ELF-1 (cell line): ENCODE measurements around the gene PLA2G3.
"Not testable (repeated sequence)": the region's sequence is repeated elsewhere in the genome, so short reads cannot be mapped to it uniquely, and the experiment has no call there.

ENCODE experiments used
- DNase-seq: peaks from one replicate; pipeline ENCODE4 v3.0.0-alpha.2; 2016; ENCODE audit warnings: low read depth, low spot score

Gene PLA2G3

DNA sequence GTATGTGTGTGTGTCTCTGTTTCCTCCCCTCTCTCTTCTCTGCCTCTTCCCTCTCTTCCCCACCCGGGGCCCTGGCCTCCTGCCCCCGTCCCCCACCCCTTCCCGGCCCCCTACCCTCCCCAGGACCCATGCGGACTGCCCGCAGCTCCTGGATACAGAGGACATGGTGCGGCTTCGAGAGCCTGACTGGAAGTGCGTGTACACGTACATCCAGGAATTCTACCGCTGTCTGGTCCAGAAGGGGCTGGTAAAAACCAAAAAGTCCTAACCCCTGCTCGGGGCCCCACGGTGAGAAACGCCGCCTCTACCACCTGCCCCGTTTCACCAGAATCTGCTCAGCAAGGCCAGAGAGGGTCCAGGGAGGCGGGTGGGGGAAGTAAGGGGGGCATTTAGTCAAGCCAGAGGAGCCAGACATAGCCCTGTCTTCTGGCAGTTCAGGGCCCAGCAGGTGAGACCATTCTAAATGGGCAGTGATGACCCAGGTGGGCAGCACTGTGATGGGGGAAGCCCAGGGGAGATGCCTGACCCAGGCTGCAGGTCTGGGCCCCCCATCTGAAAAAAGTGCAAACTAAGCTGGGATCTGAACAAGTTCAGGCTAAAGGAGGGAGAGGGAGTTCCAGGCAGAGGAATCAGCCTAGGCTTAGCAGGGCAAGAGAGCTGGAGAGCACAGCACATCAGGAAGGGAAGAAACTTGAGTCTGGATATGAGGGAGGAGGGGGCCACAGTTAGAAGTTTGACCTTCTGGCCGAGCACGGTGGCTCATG lies 39.4 kb downstream of the PLA2G3 start:
- no peak for DNase-seq

DNA sequence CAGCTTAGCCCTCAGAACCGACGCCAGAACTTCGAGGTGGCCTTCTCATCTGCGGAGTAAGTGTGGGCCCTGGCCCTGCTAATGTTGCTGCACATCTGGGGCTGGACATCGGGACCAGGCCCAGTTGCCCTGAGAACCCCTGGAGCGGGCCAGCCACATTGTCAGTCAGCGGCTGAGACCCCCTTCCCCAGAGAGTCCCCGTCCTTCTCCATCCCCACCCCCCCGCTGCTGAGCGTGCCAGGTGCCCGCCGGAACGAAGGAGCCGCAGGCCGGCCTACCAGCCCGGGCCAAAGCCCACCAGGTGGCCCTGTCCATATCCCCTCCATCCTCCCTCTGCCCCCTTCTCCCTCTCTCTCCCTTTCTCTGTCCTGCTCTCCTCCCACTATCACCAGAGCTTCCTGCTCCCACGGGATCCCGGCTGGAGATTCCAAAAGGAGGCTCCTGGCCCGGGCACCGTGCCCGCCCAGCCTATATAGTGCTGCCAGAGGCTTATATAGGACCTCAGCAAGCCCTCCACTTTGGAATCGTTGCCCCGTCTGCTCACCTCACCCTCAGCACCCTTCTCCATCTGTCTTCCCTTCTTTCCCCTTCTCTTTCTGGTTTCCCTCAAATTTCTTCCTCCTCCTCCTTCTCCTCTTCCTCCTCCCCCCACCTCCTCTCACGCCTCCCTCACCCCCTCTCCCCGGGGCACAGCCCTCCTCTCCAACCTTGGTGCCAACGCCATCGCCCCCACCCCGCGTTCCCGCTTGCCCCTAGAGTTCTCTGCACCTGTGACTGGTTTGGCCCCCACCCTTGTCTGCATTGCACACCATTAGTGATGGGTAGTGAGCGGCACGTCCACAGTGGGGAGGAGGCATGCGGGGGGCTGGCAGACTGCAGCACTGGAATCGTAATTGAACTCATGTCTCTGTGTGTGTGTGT lies 40.2 kb downstream of the PLA2G3 start:
- DNase-seq = no peak

DNA sequence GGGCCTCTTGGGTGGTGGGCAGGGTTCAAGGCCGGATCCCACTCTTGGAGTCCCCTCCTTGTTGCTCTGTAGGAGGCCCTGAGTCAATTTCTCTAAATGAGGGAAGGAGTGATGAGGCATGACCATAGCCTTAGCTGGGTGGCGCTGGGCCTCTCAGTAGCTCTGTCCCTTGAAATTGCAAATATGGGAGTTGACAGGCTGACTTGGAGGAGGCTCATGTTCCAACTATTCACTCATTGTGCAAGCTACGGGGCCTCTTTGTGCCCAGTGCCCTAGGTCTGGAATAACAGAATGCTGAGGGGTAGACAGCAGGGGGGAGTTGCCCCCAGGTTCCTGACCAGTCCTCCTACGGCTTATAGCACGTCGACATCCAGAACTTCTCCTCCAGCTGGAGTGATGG lies 40.9 kb downstream of the PLA2G3 start:
- no peak for DNase-seq

DNA sequence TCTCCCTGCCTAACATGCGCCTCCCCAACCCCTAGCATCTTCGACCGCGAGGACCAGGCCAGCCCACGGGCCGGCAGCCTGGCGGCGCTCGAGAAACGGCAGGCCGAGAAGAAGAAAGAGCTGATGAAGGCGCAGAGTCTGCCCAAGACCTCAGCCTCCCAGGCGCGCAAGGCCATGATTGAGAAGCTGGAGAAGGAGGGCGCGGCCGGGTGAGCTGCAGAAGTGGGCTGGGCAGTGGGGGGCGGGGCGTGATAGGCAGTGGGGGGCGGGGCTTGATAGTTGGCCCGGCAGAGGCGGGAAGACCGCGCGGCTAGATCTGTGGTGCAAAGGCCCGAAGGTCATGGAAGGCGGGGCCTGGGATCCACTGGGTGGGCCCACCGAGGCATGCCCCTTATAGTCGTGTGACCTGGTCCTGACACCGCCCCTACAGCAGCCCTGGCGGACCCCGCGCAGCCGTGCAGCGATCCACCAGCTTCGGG lies 41.6 kb downstream of the PLA2G3 start:
- peak; percentile 77 for DNase-seq

DNA sequence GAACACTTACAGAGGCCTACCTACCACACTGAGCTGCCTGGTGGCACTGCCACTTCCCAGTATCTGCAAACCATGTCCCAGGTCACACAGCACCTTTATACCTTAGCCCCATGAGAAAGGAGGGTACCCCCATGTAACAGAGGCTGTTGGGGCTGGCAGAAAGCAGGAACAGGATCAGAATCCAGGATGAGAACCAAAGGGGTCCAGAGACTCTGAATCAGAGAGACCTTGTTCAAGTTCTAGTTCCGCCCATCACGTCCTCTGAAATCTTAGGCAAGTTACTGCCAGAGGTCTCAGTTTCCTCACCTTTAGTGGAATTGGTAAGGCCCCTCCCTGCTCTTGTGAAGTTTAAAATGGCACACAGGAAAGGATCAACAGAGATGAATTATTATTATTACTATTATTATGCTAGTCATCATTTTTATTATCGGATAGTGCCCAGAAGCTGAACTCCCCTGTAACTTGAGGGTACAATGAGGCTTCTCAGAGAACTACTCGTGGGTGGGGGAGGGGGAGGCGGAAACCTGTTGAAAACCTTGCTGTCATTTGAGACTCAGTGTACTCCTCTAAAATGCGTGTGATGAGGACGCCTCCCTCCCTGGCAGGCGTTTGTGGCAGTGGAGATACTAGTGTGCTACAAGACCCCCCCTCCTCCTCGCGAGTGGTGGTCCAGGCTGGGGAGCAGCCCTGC lies 42.2 kb downstream of the PLA2G3 start:
- no peak for DNase-seq

DNA sequence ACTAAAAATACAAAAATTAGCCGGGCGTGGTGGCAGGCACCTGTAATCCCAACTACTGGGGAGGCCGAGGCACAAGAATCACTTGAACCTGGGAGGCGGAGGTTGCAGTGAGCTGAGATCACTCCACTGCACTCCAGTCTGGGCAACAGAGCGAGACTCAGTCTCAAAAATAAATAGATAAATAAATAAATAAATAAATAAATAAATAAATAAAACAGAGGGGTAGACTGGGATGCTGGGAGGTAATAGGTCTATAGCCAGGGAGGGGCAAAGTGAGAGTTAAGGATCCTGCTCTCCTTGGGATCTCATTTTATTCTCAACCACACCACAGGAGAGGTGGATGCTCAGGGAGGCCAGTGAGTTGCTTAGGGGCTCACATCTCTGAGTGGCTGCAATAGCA lies 42.8 kb downstream of the PLA2G3 start:
- not testable (repeated sequence) for DNase-seq

DNA sequence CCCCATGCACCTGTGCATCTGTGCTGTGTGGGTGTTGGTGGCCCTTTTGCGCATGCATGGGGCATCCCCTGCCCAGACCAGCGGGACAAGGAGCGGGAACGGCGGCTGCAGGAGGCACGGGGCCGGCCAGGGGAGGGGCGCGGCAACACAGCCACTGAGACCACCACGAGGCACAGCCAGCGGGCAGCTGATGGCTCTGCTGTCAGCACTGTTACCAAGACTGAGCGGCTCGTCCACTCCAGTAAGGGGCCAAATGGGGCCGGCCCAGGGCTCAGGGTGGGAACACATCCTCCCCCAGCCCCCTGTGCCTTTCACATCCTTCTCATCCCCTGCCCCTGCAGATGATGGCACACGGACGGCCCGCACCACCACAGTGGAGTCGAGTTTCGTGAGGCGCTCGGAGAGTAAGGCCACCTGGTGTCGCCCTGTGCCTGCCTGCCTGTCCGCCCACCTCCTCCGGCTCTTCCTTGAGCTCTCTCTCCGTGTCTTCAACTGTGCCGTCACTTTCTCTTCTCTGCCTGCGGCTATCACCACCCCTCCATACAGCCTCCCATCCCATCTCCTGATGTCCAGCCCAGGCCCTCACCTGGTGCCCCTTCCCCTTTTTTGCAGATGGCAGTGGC lies 43.5 kb downstream of the PLA2G3 start:
- no peak for DNase-seq

DNA sequence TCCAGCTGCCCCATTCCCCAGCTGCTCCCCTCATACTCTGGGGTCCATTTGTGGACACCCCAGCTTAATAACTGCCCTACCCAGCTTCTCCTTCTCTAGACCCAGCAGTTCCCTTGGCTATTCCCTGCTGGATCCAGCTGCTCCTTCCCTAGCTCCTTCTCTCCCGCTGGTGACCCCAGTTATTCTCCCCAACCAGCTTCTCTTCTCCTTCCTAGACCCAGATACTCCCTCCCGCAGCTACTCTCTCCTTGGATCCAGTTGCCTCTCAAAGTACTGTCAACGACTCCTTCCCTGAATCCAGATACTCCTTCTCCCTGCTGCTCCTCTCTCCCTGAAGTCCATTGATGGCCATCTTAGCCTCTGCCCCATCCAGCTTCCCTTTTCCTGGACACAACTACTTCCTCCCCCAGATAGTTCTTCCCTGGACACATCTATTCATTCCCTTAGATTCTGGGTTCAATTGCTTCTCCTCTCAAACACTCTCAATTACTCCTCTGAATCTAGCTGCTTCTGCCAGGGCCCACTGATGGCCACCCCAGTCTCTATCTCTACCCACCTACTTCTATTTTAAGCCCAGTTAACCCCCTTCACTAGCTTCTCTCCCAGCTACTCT lies 44.6 kb downstream of the PLA2G3 start:
- DNase-seq = no peak

DNA sequence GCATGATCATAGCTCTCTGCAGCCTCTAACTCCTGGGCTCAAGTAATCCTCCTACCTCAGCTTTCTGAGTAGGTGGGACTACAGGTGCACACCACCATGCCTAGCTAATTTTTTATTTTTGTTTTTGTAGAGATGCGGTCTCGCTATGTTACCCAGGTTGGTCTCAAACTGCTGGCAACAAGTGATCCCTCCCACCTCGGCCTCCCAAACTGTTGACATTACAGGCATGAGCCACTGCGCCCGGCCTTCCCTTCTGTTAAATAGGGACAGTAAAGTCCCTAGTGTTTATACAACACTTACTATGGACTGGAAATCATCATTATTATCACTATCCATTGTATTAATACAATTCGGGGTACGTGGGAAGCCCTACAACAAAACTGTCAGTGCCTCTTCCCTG lies 45.6 kb downstream of the PLA2G3 start:
- no peak for DNase-seq

DNA sequence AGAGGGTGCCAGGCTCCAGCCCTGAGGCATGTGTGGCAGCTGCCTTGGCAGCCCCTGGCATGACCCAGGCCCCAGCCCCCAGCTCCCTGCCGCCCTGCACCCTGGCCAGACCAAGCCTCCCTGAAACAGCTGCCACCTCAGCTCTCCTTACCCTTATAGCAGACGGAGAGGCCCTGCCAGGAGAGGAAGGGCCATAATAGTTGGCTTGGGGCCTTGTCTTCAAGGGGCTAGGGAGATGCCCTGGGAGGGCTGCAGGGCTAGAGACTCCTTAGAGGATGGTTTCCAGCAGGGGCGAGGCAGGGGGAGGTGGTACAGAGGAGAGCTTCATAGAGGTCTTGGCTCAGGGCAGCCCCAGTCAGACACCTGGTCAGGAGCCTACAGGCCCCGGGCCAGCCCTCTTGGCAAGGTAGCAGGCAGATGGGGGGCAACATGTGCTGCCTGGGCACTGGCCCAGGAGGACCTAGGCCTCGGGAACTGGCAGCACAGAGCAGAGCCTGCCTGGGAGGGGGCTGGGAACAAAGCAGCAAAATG lies 46.2 kb downstream of the PLA2G3 start:
- no peak for DNase-seq

DNA sequence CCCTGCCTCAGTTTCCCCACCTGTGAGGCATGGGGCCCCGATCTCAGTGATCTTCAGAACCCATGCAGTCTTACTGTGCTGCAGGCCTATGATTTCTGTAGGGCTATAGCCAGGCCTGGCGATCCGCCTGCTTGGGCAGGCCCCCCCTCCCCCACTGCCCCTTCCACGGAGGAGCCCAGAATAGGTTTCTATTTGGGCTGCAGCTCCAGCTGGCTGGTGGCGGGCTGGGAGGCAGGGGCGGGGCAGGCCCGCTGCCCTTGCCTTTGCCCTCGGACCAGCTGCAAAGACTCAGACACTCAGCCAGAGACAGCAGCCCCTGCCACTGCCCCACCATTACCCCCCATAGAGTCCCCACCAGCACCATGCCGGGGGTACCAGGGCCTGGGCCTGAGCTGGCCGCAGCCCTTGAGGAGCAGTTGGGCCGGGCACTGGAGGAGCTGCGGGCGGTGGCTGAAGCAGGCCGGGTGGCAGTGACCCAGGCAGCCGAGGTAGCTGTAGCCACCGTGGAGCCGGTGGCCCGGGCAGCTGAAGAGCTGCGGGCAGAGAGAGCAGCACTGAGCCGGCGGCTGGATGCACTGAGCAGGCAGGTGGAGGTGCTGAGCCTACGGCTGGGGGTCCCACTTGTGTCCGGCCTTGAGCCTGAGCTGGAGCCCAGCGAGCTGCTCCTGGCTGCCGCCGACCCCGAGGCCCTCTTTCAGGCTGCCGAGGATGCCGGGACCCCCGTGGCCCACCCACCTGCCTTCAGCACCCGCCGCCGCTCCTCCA lies 47.0 kb downstream of the PLA2G3 start:
- DNase-seq = no peak

DNA sequence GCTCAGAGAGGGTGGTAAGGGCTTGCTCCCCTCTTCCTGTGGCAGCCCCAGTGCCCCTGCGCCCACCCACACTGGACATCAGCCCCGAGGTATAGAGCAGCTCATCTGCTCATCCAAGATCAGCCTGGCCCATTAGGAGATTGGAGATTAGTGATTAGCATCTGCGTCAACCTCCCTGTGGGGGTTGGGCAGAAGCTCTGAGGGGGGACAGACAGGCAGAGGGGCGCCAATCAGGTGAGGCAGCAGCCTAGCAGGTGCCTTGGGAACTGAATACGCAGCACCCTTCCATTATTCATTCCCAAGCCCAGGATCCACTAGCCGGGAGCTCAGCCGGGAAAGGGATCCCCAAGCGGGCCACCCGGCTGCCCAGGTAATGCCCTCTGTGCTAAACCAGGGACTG lies 48.1 kb downstream of the PLA2G3 start:
- DNase-seq = no peak

DNA sequence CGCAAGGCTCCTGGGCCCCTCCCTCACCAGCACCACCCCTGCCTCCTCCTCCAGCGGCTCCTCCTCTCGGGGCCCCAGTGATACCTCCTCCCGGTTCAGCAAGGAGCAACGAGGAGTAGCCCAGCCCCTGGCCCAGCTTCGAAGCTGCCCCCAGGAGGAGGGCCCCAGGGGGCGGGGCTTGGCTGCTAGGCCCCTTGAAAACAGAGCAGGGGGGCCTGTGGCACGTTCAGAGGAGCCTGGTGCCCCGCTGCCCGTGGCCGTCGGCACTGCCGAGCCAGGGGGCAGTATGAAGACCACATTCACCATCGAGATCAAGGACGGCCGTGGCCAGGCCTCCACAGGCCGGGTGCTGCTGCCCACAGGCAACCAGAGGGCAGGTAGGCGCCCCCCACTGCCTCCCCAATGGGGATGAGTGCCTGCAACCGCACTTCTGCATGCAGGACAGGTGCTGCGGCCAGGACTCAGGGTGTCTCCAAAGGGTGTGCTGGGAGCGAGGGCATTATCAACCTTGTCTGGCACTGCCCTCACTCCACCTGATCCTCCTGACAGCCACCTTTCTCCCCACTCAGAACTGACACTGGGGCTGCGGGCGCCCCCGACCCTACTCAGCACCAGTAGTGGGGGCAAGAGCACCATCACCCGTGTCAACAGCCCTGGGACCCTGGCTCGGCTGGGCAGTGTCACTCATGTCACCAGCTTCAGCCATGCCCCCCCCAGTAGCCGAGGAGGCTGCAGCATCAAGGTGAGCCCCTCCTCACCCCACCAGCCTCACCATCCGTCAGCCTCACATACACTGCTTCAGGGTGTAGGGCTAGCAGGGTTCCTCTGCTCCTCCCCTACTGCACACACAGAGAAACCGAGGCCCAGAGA lies 49.0 kb downstream of the PLA2G3 start:
- no peak for DNase-seq

DNA sequence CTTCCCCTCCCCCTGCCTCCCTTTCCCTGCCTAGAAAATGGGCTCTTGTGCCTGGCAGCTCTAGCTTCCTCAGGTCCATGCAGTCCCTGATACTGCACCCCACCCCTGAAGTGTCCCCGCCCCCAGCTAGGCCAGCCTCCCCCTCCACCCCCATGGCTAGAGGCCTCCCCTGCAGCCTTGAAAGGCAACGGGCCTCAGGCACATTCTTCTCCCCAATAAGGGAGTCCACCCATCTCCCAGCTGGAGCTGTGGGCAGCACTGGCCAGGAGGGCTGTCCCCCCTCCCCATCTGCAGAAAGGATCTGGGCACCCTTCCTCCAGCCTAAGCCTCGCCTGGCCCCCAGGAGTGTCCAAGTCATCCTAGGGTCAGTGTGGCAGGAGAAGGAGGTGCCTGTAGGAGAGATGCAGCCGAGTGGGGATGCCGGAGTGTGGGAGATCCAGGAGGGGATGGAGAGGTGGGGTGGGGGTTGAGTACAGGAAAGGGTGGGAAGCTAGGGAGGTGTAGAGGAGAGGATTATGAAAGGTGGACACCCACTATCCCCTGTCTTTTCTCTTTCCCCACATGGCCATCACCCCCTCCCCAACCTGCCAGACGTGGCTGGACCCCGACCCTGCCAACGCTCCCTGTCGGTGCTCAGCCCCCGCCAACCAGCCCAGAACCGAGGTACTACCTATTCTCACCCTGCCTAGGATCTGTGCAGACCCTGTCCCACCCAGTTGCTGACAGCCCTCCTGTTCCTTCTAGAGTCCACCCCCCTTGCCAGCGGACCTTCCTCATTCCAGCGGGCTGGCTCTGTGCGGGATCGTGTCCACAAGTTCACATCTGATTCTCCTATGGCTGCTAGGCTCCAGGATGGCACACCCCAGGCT lies 49.9 kb downstream of the PLA2G3 start:
- DNase-seq = no peak

DNA sequence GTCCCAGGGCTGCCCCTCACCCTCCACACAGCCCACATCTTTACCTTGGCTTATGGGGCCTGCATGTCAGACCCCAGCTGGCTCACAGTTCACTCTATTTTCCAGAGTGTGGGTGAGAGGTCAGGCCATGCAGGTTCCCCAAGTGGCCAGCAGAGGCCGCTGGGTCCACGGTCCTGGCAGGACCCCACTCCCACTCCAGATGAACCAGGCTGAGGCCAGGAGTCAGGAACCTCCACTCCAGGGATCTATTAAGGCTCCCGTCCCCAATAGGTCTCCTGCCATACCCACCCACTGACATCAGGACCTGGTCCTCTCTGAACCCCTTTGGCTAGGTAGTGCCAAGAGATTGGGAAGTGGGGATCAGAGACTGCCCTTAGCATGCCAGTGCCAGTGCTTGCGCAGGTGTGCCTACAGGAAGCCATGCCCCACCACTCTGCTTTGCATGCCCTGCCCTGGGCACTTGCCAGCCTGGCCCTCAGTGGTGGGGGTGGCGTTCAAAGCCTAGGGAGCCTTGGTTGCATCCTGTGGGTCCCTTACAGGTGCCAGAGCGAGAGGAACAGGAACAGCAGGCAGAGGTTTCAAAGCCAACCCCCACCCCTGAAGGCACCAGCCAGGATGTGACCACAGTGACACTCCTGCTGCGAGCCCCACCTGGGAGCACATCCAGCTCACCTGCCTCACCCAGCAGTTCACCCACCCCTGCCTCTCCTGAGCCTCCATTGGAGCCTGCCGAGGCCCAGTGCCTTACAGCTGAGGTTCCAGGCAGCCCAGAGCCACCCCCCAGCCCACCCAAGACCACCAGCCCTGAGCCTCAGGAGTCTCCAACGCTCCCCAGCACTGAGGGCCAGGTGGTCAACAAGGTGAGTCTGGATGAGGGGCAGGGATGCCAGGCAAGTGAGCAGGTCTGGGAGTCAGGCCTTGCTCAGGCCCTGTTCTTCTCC lies 50.9 kb downstream of the PLA2G3 start:
- DNase-seq = peak; percentile 53

DNA sequence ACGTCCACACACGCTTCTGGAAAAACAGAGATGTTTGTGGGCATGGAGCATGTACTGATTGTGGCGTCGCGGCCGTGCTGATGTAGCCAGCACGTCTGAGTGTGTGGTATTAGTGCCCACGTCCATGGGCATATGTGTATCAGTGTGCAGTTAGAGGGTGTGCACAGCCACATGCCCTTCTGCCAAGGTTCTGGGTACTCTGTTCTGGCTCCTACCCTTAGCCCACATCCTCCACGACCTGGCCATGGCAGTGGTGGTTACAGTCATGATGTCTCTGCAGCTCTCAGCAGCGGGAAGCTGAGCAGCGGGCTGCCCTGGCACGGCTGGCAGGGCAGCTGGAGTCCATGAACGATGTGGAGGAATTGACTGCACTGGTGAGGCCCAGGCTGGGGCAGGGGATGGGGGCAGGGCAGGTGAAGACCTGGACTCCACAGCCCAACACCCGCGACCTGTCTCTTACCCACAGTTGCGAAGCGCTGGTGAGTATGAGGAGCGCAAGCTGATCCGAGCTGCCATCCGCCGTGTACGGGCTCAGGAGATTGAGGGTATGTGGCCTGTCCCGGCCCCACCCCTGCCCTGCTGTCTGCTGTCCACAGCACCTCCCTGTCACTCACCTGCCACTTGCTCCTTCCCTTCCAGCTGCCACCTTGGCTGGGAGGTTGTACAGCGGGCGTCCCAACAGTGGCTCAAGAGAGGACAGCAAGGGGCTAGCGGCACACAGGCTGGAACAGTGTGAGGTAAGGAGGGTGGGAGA lies 51.9 kb downstream of the PLA2G3 start:
- DNase-seq = no peak
